K562 (cell line): ENCODE data around the gene PRPF8. TPM values are rescaled to one million over a fixed set of nuclear protein-coding genes. Genes with fewer than 3 reads are reported as not detected.

Experiments
- ADNP ChIP-seq: fragments of 200-800 bp; sonication (Bioruptor generic); IDR thresholded peaks from 2 replicates; pipeline ENCODE4 v1.6.1; 2016; ENCODE audit warnings: missing genetic modification characterization, missing compliant biosample characterization
- ARNT ChIP-seq, 2 experiments: fragments of 450-650 bp; IDR thresholded peaks; 2 replicates each; pipeline ENCODE4 v1.6.1; 2016; ENCODE audit warnings: mild to moderate bottlenecking in 1 of 2
- CEBPG ChIP-seq, 3 experiments: fragments of 200-800 bp in 1 of 3; sonication (Bioruptor generic) in 1 of 3; sonication (generic) in 1 of 3; formaldehyde crosslinking in 1 of 3; IDR thresholded peaks in 2 of 3; conservative IDR thresholded peaks in 1 of 3; 2 replicates each; pipeline versions ENCODE4 v1.6.1 to v1.8.0; 2016 to 2022; ENCODE audit warnings: missing compliant biosample characterization in 2 of 3, missing genetic modification characterization in 2 of 3, mild to moderate bottlenecking in 1 of 3, missing genetic modification reagents in 1 of 3
- CHD4 ChIP-seq: fragments of 200-600 bp; sonication (generic); IDR thresholded peaks from 3 replicates; pipeline ENCODE4 v1.6.1; 2012; ENCODE audit warnings: low read depth, mild to moderate bottlenecking, mixed read lengths, low read length, inconsistent platforms; ENCODE audit not compliant: insufficient read depth, insufficient replicate concordance, poor library complexity, severe bottlenecking
- DDX20 ChIP-seq: fragments of 450-650 bp; IDR thresholded peaks from 2 replicates; pipeline ENCODE4 v1.6.1; 2016; ENCODE audit warnings: missing genetic modification characterization, low read depth, mild to moderate bottlenecking, missing compliant biosample characterization, moderate library complexity
- EWSR1 ChIP-seq: fragments of 450-650 bp; IDR thresholded peaks from 2 replicates; pipeline ENCODE4 v1.6.1; 2018; ENCODE audit warnings: borderline replicate concordance, mild to moderate bottlenecking, low read depth, moderate library complexity; ENCODE audit not compliant: partially characterized antibody
- JUND ChIP-seq, 2 experiments: IDR thresholded peaks; 2 replicates in 1 of 2; 3 replicates in 1 of 2; pipeline ENCODE4 v1.6.1; 2011; ENCODE audit warnings: borderline replicate concordance in 2 of 2, low read depth in 2 of 2, low read length in 2 of 2, improper control_type of control experiment in 1 of 2, missing biosample characterization in 1 of 2, missing genetic modification characterization in 1 of 2, missing genetic modification reagents in 1 of 2
- KHSRP ChIP-seq: fragments of 450-650 bp; IDR thresholded peaks from 2 replicates; pipeline ENCODE4 v1.6.1; 2017
- LCOR ChIP-seq: sonication (generic); formaldehyde crosslinking; IDR thresholded peaks from 2 replicates; pipeline ENCODE4 v1.8.0; 2022; ENCODE audit warnings: mild to moderate bottlenecking, missing genetic modification reagents
- NBN ChIP-seq: fragments of 450-650 bp; IDR thresholded peaks from 2 replicates; pipeline ENCODE4 v1.6.1; 2016; ENCODE audit warnings: low read depth, mild to moderate bottlenecking
- NFRKB ChIP-seq: fragments of 450-650 bp; IDR thresholded peaks from 2 replicates; pipeline ENCODE4 v1.6.1; 2016; ENCODE audit warnings: low read depth
- RFX1 ChIP-seq: fragments of 450-650 bp; IDR thresholded peaks from 2 replicates; pipeline ENCODE4 v1.6.1; 2016; ENCODE audit warnings: mild to moderate bottlenecking, moderate library complexity
- RUNX1 ChIP-seq: sonication (generic); IDR thresholded peaks from 2 replicates; pipeline ENCODE4 v1.6.1; 2016; ENCODE audit warnings: antibody characterized with exemption, low read depth
- SLC30A9 ChIP-seq: fragments of 250-450 bp; sonication (Bioruptor Pico); IDR thresholded peaks from 2 replicates; pipeline ENCODE4 v1.8.0; 2022; ENCODE audit warnings: mild to moderate bottlenecking, moderate library complexity
- TCF3 ChIP-seq: sonication (generic); formaldehyde crosslinking; IDR thresholded peaks from 2 replicates; pipeline ENCODE4 v1.4.0; 2020; ENCODE audit warnings: mild to moderate bottlenecking, missing genetic modification reagents
- XRCC3 ChIP-seq: fragments of 450-650 bp; IDR thresholded peaks from 2 replicates; pipeline ENCODE4 v1.6.1; 2017; ENCODE audit warnings: mild to moderate bottlenecking, moderate library complexity
- ZC3H4 ChIP-seq: sonication (generic); formaldehyde crosslinking; IDR thresholded peaks from 2 replicates; pipeline ENCODE4 v1.9.0; 2021; ENCODE audit warnings: missing genetic modification reagents, borderline replicate concordance
- ZC3H8 ChIP-seq: fragments of 450-650 bp; IDR thresholded peaks from 2 replicates; pipeline ENCODE4 v1.6.1; 2017
- ZFX ChIP-seq: sonication (generic); formaldehyde crosslinking; IDR thresholded peaks from 2 replicates; pipeline ENCODE4 v1.8.0; 2022; ENCODE audit warnings: mild to moderate bottlenecking, missing genetic modification reagents, moderate library complexity
- ZNF184 ChIP-seq: sonication (generic); formaldehyde crosslinking; IDR thresholded peaks from 2 replicates; pipeline ENCODE4 v1.5.0; 2020; ENCODE audit warnings: missing genetic modification reagents
- ZNF212 ChIP-seq: fragments of 450-650 bp; formaldehyde crosslinking; IDR thresholded peaks from 2 replicates; pipeline ENCODE4 v1.4.0; 2020; ENCODE audit warnings: mild to moderate bottlenecking
- ZNF3 ChIP-seq: fragments of 250-450 bp; sonication (Bioruptor Pico); IDR thresholded peaks from 2 replicates; pipeline ENCODE4 v1.5.0; 2021; ENCODE audit warnings: mild to moderate bottlenecking, moderate library complexity
- ZNF586 ChIP-seq: fragments of 450-650 bp; formaldehyde crosslinking; conservative IDR thresholded peaks from 2 replicates; pipeline ENCODE4 v1.4.0; 2020; ENCODE audit warnings: mild to moderate bottlenecking, moderate library complexity
- ZNF76 ChIP-seq: fragments of 250-450 bp; sonication (Bioruptor Pico); IDR thresholded peaks from 2 replicates; pipeline ENCODE4 v1.4.0; 2020; ENCODE audit warnings: mild to moderate bottlenecking, moderate library complexity, borderline replicate concordance
- ZNF785 ChIP-seq: fragments of 250-450 bp; sonication (Bioruptor Pico); IDR thresholded peaks from 2 replicates; pipeline ENCODE4 v1.4.0; 2020; ENCODE audit warnings: mild to moderate bottlenecking
- polyA plus RNA-seq, 8 experiments: library from polyadenylated mRNA; depleted of rRNA in 4 of 8; stranded (reverse) in 5 of 8; unstranded in 3 of 8; fragments of >200 nt; fragmentation: Nextera tagmentation in 2 of 8; fragmentation: Illumina TruSeq in 1 of 8; extraction: Ambion mirVana in 2 of 8; extraction: Trizol in 1 of 8; gene quantifications; 2 replicates each; pipeline versions ENCODE4 v1.2.1 to v1.2.3, GENCODE V29; 2011 to 2014; ENCODE audit warnings: inconsistent platforms in 1 of 8, missing spikeins in 1 of 8
- total RNA-seq, 7 experiments: library from RNA; depleted of rRNA in 6 of 7; stranded (reverse); fragments of >200 nt in 6 of 7; fragmentation: Illumina TruSeq in 2 of 7; extraction: Trizol in 2 of 7; gene quantifications; 2 replicates each; pipeline versions ENCODE4 v1.2.1 to v1.2.3, GENCODE V29; 2011 to 2021; ENCODE audit warnings: low replicate concordance in 1 of 7
- TF ChIP-seq, protein P1 (sequence below): fragments of 250-450 bp; sonication (Bioruptor Pico); IDR thresholded peaks from 2 replicates; pipeline ENCODE4 v1.5.1; 2021; ENCODE audit warnings: mild to moderate bottlenecking
- TF ChIP-seq, protein P2 (sequence below): IDR thresholded peaks from 2 replicates; pipeline ENCODE4 v1.6.1; 2016; ENCODE audit warnings: missing genetic modification characterization, missing compliant biosample characterization

PRPF8 gene
- total and polyA plus RNA-seq, 9 of the 15 experiments (the other 6 are each of a cell fraction or from before 2014, with no cell fraction given), result 64.3 to 294 (median 85.9) TPM

DNA sequence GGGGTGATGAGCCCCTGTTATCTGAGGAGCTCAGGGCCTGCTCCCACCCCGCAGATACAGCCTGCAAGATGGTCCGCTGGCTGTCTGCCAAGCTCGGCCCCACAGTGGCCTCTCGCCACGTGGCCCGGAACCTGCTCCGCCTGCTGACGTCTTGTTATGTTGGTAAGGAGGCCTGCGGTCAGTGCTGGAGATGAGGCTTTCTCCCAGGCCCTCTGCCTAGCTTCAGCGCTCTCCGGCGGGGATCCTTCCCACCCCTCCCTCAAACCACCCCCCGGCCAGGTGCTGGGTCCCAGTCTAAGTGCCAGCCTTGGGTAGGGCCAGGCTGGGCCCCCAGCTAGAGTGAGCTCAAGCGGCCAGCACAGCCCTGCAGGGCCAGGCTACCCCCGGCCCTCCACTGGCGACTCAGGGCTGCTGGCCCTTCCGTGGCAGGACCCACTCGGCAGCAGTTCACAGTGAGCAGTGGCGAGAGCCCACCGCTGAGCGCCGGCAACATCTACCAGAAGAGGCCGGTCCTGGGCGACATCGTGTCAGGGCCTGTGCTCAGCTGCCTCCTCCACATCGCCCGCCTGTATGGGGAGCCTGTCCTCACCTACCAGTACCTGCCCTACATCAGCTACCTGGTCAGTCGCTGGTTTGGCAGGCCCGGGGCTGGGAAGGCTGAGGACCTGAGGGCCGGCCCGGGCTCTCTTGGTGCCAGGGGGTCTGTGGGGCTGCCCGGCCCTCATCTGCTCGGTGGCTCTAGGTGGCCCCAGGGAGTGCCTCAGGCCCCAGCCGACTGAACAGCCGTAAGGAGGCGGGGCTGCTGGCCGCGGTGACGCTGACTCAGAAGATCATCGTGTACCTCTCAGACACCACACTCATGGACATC is 45.9 kb upstream of the PRPF8 start (continued):
- TF ChIP-seq KHSRP (no peak), EWSR1 (no peak), JUND (IDR thresholded peaks at IDR 0.05; ENCODE audit: borderline replicate concordance, low read depth, low read length) (peak; percentile 48; the same call in 1 of the 2 replicates), JUND (tag; IDR thresholded peaks at IDR 0.05; ENCODE audit: borderline replicate concordance, low read depth, low read length) (peak; percentile 58; the same call in 1 of the 3 replicates), SLC30A9 (CRISPR knock-in tag) (no peak), RUNX1 (no peak), ZNF76 (CRISPR knock-in tag) (no peak), ZNF586 (no peak), RFX1 (no peak), DDX20 (no peak), ZNF184 (CRISPR knock-in tag) (no peak), NFRKB (peak; percentile 60; the same call in 1 of the 2 replicates), TCF3 (CRISPR knock-in tag) (peak; percentile 88), ADNP (tag) (no peak), ZC3H8 (no peak), CHD4 (no peak), LCOR (CRISPR knock-in tag) (peak; percentile 43; the same call in 1 of the 2 replicates), ZC3H4 (CRISPR knock-in tag) (peak; percentile 68; the same call in 1 of the 2 replicates), XRCC3 (no peak), CEBPG (CRISPR knock-in tag; IDR thresholded peaks at IDR 0.05) (no peak), CEBPG (tag; conservative IDR thresholded peaks at IDR 0.05 in 1 of 2, IDR thresholded peaks at IDR 0.05 in 1 of 2) (no peak), ZNF785 (CRISPR knock-in tag) (no peak), NBN (no peak), ZNF212 (CRISPR knock-in tag) (no peak), ZFX (CRISPR knock-in tag) (peak; percentile 95), ZNF3 (CRISPR knock-in tag) (no peak), ARNT (IDR thresholded peaks at IDR 0.05) (no peak)
- TF ChIP-seq, protein P1, sequence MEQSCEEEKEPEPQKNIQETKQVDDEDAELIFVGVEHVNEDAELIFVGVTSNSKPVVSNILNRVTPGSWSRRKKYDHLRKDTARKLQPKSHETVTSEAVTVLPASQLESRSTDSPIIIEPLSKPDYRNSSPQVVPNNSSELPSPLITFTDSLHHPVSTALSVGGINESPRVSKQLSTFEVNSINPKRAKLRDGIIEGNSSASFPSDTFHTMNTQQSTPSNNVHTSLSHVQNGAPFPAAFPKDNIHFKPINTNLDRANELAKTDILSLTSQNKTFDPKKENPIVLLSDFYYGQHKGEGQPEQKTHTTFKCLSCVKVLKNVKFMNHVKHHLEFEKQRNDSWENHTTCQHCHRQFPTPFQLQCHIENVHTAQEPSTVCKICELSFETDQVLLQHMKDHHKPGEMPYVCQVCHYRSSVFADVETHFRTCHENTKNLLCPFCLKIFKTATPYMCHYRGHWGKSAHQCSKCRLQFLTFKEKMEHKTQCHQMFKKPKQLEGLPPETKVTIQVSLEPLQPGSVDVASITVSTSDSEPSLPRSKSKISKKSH (CRISPR knock-in tag), result no peak
- TF ChIP-seq, protein P2, sequence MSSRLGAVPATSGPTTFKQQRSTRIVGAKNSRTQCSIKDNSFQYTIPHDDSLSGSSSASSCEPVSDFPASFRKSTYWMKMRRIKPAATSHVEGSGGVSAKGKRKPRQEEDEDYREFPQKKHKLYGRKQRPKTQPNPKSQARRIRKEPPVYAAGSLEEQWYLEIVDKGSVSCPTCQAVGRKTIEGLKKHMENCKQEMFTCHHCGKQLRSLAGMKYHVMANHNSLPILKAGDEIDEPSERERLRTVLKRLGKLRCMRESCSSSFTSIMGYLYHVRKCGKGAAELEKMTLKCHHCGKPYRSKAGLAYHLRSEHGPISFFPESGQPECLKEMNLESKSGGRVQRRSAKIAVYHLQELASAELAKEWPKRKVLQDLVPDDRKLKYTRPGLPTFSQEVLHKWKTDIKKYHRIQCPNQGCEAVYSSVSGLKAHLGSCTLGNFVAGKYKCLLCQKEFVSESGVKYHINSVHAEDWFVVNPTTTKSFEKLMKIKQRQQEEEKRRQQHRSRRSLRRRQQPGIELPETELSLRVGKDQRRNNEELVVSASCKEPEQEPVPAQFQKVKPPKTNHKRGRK (tag), result no peak
